NCI-H2196 treated with DMSO at 0.1 percent for 48 hours (cell line): ENCODE measurements around the gene GANC.

Source experiments
- DNase-seq: peaks from one replicate; lab custom pipeline; 2025; ENCODE audit not compliant: unreplicated experiment; lab: John Stamatoyannopoulos, UW

GANC gene

GRCh38 chr15:42344763-42345162 is 71.8 kb downstream of the GANC start:
- DNase-seq: no peak

DNA sequence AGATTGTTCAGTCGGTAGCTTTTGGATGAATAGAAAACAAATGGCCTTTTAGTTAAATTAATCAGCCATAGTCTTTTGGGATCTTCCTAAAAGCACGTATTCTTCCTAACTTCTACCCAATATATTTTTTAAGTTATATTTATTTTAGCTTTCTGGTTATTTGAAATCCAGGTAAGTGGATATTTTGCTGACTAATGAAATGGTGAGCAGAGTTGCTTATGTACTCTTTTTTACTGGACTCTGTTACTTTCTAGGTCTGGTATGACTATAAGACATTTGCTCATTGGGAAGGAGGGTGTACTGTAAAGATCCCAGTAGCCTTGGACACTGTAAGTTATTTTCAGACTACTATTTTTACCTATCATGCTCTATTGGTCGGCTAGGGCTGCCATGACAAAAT is 72.5 kb downstream of the GANC start:
- DNase-seq: no peak

- DNase-seq: no peak
Observed at GRCh38 chr15:42348083-42348482, 75.1 kb downstream of the GANC start.

DNA sequence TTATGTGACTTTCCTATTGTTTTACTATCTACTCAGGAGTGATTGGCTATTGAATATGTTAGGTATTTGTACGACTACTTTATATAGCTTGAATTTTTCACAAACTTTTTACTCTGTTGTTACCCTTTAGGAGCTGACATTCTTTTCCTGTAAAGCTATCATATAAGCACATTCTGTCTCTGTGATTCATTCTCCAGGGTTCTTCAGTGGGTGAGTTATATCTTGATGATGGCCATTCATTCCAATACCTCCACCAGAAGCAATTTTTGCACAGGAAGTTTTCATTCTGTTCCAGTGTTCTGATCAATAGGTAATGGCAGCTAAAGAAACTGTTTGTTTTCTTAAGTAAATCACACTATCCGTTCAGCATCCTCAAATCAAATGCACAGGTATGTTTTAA is 76.2 kb downstream of the GANC start:
- no peak for DNase-seq

GRCh38 chr15:42352401-42352800 is 79.4 kb downstream of the GANC start:
- no peak for DNase-seq

DNA sequence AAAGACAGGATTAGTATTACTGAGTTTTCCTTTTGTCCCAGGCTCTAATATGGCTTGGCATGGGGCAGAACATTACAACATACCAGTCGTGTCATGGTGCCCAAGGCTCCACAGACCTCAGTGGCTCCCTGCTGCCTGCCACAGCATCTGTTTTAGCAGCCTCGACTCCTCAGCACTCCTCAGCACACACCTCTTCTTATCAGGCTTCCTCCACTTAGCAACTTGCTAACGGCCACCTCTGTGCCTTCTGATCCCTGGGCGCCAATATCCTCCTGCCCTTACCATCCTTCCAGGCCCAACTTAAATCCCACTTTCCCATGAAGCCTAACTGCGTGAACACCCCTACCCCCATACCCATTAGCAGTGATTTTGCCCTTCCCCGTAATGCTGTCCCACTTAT is 80.1 kb downstream of the GANC start:
- no peak for DNase-seq

GRCh38 chr15:42354824-42355223 is 81.8 kb downstream of the GANC start:
- DNase-seq: no peak

- no peak for DNase-seq
Observed at GRCh38 chr15:42355291-42355690, 82.3 kb downstream of the GANC start.

- no peak for DNase-seq
Observed at GRCh38 chr15:42356851-42357250, 83.8 kb downstream of the GANC start.

DNA sequence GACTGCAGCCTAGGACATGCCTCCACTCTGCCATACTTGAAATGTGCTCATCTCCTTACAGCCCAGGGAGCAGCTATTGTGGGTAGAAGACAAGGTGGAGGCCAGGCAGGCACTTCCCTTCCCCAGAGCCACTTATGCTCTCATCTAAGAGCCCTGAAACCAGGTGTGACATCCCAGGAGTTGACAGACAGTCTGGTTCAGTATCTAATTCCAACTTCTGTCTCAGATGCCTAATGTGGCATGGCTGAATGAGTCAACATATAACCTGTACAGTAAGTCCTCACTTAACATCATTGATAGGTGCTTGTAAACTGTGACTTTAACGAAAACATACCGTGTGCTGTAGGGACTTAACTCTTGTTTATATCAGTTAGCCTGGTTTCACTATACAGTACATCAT is 85.1 kb downstream of the GANC start:
- DNase-seq: no peak

- DNase-seq: no peak
Observed at GRCh38 chr15:42359249-42359648, 86.2 kb downstream of the GANC start, which contains the start of gene CAPN3. Gene CAPN3, plus strand, starts transcription at chr15:42359501. Its CDS starts 305 bp downstream, at chr15:42359806.

GRCh38 chr15:42359985-42360384 is 87.0 kb downstream of the GANC start:
- no peak for DNase-seq

DNA sequence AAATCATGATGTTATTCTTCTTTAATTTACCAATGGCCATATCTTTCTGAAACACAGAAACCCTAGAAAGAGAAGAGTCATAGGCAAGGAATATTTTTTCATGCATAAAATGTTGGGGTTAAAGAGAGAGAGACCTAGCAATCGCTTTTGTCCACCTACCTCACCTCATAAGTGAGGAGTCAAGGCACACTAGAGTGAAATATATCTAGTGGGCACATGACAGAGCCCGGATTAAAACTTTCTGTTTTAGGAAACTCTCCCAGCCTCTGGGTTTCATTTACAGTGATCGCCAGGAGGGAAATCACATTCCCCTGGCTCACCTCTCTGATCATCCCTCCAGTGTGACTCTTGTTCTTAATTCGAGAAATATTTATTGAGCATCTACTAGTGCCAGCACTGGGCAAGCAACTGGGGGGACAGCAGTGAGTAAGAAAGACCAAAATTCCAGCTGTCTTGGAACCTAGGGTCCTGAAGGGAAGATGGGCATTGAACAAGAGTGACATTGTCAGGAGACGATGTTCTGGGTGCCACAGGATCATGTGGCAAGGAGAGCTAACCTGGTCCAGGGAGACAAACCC is 87.6 kb downstream of the GANC start:
- no peak for DNase-seq

- DNase-seq: no peak
Observed at GRCh38 chr15:42363487-42363886, 90.5 kb downstream of the GANC start.

DNA sequence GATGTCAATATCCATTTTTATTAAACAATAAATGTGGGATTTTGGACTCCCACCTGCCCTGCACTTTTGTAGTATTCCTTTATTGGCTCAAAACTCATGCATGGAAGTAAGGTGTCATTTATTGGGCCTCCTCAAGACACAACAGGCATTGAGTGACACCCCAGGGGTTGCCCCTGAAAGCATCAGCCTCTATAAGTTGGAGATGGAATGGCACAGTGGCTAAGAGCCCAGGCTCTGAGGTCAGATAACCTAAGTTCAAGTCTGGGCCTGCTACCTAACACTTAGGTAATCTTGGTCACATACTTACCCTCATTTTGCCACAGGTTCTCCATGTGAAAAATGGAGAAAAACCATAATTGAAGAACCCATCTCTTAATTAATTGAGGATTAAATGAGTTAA is 90.9 kb downstream of the GANC start:
- no peak for DNase-seq

GRCh38 chr15:42364529-42364928 is 91.5 kb downstream of the GANC start:
- DNase-seq: no peak

DNA sequence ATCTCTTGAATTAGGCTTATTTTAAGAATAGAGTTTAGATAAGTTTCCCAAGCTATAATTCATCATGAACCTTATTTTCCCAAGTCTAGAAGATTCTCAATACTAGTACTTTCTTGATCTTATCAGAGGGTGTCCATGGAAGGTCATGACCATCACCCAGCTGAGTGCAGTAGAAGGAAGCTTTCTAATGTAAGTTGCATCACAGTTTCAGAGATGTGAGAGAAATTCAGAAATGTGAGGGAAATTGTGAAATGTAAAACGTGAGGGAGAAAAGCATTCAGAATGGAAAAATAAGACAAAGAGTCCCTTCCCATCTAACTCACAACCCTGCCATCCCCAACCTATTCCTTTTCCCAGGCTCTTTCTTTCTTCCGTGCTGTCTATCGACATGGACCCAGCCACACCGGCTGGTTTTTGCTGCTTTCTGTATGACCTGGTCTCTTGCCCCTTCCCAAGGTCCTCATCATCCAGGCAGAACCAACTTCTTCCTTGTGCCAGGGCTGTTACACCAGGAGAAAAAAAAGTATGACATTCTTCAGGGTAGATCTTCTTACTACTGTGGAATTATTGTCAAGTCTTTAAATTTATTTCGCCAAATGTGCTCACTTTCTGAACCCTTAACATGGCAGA is 93.0 kb downstream of the GANC start:
- DNase-seq: no peak

DNA sequence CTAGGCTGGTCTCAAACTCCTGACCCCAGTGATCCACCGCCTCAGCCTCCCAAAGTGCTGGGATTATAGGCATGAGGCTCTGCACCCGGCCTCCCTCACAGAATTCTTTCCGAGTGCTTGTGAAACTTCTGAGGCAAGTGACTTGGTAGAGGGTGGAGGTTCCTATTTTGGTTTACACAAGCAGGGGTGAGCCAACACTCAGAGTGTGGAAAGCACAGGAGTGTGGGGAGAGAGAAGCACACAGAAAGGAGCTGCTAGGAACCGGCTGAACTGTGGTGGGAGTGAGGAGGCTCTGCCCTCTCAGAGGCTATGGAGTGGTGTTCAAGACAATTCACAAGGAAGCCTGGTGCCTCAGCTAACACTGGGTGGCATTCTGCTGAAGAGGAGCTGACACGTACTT is 94.0 kb downstream of the GANC start:
- no peak for DNase-seq

DNA sequence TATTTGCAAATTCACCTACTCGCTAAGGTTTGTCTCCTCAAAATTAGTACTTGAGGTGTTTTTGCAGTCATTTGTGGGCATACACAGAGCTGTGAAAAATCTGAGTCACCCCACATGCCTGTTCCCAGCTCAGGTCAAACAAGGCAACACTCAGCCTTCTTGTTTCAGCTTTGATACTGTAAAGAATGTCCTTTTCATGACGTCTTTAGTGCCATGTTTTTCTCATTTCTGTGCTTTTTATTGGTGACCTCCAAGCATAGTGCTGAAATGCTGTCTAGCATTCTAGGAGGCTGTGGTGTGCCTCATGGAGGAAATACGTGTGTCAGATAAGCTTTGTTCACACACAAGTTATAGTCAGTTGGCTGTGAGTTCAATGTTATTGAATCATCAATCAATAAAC is 95.1 kb downstream of the GANC start:
- DNase-seq: no peak

DNA sequence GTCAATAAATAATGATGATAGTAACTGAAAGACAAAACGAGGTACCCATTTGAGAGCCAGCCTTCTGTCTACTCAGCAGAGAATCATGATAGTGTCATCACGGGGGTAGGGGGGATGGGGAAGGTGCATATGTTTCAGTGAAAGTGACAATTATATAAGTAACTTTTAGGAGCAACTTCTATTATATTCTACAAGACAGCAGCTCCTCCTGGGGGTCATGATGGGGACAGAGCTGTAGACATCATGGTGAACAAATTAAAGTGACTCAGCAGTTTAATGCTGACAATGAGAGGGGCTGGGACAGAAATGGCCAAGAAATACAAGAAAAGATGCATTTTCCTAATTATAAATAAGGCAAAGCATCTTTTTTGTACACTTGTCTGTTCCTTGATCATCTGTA is 98.1 kb downstream of the GANC start:
- DNase-seq: no peak

DNA sequence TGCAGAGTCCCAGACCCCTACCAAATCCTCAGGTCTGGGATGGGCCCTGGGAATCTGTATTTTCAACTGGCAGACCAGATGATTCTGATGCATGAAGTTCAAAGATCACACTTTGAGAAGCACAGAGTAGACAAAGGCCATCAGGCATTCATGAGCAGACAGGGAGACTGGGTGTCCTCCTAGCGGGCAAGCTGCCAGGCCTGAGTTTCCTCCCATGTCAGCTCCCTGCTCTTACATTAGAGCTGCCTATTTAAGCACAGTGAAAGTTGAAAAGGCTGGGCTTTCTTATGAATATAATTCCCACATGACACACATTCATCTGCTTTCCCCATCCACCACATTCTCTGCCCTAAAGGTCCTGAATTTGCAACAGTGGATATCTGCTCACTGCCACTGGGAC is 100.3 kb downstream of the GANC start:
- no peak for DNase-seq

DNA sequence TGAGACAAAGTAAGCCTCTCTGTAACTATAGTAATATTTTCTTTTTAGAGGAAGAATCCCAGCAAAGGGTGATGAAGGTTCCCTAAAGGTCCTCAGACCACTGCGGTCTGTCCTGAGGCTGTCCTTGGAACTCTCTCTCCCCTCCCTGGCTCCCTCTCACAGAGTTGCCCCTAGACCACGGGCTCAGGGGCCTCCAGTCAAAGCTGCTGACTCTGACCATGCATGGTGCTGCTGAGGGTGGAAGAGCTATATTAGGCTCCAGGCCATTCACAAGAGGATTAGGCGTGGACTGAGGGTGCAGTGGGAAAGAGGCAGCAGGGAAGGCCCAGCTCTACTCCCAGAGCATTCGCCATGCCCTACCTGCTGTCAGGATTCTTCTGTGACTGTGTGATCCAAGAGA is 100.9 kb downstream of the GANC start:
- DNase-seq: no peak

DNA sequence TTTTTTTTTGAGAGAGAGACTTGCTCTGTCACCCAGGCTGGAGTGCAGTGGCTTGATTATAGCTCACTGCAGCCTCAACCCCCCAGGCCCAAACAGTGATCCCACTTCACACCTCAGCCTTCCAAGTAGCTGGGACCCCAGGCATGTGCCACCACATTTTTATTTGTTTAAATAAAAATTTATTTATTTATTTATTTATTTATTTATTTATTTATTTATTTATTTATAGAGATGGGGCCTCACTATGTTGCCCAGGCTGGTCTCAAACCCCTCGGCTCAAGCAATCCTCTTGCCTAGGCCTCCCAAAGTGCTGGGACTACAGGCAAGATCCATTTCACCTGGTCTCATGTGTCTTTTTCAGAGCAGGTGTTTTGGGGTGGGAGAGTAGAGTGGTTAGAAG is 101.8 kb downstream of the GANC start:
- DNase-seq: no peak
